GM19324 (cell line): Measurements from ENCODE around the gene ADGRB3.
"Not testable (repeated sequence)": the region's sequence is repeated elsewhere in the genome, so short reads cannot be mapped to it uniquely, and the experiment has no call there.

Experiments
- ATAC-seq: cut with Tn5 transposase; IDR thresholded peaks from one replicate; pipeline ENCODE4 v1.9.1; 2021; ENCODE audit warnings: mild to moderate bottlenecking, moderate library complexity; ENCODE audit not compliant: unreplicated experiment, low FRiP score

ADGRB3 gene

DNA sequence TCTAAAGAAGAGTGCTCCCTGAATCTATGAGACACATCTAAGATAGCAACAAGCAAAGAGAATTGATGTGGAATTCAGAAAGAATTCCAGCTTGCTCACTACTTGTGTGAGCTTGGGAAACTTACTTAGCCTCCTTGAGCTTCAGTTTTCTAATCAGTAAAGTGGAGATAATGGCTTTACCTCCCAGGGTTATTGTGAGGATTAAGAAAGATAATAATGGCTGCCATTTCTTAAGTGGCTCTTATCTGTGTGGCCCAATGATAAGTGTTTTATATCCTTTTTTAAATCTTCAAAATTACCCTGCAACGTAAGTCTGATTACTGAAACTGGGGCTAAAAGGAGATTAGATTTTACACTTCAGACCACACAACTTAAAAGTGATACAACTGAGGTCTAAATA, 743.2 kb downstream of the ADGRB3 start:
- no peak for ATAC-seq

DNA sequence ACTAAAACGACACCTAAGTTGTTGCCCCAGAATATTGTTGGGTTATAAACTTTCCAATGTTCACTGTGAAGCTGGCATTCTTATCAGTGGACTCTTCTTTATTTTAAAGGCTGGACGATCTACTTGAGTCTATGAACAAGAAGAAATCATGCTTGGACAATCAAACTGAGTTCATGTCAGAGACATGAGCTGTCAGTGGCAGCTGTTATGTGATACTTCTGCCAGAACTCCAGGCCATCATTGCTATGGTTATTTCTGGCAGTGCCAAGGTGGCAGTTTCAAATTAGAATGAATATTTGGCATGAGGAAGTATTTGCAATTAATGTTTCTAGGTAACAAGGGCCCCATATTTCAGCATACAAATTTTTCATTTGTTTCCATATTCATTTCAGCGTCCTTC, 744.4 kb downstream of the ADGRB3 start:
- ATAC-seq, result no peak

DNA sequence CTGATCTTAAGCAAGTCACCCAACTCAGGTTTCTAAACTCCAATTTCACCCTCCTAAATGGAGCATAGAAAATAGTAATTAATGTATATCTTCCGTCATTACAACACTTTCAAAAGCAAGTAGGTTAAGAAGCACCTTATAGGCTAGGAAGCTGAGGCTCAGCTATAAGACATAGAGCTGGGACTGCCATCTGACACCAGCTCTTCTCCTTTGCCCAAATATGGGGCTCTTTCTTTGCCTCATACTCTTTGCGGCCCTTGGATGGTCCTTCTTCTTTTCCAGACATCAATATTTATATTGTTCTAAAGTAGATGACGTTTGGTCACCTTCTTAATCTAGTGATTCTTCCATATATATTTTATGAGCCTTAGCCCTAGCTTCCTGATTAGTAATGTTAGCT, 748.5 kb downstream of the ADGRB3 start:
- no peak for ATAC-seq

DNA sequence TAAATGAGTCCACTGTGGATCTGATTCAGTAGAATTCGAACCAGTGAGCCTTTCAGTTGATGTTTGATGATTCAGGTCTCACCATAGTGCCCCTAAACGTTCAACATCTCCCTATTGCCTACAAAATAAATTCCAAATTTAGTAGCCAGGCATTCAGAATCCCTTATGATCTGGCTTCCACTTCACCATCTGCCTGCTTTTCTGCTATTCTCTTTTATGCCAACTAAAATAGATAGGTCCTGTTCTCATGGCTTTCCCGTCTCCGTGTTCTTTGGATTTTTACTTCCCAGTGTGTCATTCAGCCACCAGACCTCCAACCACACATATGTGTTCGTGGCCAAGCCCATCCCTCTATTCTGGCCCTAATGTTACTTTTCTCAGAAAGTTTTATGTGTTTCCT, 751.3 kb downstream of the ADGRB3 start:
- ATAC-seq, result no peak

DNA sequence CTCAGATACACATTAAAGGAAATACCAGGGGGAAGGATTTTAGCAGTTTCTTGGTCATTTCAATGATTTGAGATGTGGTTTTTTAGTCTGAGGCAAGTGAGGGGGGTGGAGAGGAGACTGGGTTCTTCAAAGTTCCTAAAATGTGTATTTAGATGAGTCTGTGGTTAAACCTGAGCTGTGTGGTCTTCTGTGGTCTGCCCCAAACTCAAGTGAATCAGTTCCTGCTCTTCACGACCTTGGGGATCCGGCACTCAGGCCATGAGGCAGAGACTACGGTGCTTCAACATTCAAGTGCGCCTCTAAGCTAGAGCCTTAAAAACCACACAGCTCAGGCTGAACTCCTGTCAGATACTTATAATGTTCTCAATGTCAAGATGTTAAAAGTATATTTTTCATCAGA, 755.0 kb downstream of the ADGRB3 start:
- no peak for ATAC-seq

DNA sequence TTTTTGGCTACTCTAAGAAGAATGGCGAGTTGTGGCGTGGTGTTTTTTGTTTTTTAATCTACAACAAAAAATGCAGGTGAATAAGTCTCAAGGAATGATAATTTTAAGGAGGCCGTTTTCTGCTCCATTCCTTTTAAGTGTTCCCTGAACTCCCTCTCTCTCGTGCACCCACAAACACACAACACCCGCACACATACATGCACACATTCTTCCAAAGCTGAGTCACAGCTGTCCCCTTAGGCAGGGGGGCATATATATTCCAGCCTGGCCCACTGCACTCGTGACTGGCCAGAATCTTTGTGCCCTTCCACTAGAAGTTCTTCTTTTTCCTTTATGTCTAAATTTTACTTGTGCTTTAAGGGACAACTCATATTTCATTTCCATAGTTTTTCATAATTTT, 756.0 kb downstream of the ADGRB3 start:
- ATAC-seq, result no peak

DNA sequence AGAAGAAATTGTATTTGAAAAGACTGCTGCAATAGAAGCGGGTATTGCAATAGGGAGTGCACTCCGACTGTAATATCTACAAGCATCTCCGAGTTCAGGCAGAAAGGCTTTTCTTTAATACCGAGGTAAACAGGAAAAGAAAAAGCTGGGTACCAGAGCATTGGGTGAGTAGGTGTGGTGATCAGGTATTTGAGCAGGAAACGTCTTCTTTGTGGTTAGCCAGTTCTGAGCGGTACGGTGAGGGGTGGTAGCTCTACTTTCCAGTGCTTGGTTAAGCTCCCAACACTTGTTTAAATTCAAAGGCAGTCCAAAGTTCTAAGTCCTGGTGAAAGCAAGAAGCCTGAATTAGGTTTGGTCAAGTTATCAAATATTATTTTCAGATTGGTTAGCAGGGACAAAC, 757.7 kb downstream of the ADGRB3 start:
- no peak for ATAC-seq

DNA sequence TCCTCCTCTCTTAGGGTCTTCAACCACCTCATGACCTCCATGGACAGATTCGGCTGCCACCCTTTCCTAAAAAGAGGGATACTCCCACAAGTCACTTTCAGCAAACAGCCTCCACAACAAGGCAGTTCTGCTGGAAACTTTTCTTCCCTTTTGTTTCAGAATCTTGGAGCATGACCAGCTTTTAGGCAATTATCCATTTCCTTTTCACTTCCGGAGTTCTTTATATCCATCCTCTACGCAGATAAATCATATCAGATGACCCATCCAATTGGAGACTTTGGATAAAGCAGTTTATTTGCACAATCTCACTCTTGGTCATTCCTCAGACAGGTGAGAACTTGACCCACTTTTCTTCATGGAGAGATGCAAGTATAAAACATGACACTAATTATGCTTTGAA, 763.2 kb downstream of the ADGRB3 start:
- no peak for ATAC-seq

DNA sequence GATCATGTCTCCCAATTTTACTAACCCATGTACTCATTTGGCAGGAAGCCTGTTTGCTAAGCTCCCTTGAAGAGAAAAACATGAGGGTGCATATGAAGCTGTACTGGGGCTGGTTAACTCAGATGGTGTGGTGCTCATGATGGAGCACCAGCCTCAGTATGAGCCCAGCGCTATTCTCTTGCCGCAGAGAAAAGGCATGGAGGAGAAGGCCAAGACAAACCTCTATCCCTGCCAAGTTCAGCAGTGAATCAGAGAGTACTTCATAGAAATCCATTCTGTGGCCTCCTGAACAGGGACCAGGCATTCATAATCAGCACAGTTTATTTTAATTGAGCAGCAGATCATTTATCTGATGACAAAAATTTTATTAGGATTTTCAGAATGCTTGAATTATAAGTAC, 763.6 kb downstream of the ADGRB3 start:
- no peak for ATAC-seq

DNA sequence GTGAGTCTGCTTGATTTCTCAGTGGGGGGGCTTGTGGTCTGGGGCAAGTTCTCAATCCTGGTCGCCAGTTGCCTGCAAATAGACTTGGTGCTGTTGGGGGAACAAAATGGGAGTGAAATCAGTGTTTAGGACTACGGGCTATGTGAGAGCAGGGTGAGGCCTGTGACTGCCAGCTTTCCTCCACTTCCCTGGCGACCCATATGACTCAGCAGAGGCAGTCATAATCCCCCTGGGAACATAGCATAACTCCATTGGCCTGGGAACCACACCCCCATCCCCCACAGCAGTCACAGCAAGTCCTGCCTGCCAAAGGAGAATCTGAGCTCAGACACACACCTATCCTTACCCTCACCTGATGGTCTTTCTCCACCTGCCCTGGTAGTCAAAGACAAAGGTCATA, 773.8 kb downstream of the ADGRB3 start:
- ATAC-seq, result no peak

DNA sequence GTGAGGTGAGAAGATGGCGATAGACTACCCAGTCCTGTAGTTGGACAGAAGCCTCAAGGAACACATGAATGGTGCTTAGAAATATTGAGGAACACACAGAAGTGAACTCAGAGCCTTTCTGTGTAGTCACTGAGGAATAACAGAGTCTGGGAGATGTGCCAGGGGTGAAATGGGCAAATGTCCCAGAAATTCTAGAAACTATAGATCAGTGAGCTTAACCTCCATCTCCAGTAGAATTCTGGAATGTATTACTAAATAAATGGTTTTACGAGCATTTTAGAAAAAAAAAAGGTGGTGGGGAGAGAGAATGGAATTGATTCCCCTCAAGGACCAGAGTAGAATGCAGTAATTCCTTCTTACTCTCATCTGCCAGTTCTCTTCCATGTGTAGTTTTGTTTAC, 781.7 kb downstream of the ADGRB3 start:
- ATAC-seq, result no peak

DNA sequence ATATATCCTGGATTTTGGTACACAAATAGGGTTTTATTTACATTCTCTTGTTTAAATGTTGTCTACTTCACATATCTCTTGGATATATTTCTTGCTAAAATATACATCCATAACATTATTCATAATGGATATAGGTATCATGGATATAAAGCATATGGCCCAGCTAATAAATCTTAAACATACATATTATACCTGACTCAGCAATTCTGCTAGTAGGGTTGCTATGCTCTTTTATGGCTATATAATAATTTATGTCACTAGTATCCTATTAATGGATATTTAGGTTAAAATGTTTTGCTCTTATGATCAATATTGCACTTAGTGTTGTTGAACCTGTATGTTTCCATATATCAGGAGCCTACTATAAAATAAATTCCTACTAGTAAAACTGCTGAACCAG, 786.2 kb downstream of the ADGRB3 start:
- no peak for ATAC-seq

DNA sequence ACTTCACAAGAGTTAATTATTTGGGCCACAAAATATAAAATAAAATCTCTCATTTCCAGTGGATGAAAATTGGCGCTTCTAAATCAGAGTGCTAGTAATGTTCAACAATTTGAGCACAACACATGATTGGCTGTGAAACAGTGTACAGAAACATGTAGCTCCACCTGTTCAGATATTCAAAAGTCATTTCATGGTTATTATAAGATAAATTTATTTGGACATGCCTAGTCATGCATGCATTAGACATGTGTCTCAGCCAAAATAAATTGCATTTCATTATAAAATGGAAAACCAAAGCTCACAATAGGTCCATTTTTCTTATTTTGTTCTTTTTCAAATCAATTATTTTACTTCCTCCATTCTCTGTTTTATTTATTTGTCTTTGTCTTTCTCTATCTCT, 786.9 kb downstream of the ADGRB3 start:
- ATAC-seq, result no peak

DNA sequence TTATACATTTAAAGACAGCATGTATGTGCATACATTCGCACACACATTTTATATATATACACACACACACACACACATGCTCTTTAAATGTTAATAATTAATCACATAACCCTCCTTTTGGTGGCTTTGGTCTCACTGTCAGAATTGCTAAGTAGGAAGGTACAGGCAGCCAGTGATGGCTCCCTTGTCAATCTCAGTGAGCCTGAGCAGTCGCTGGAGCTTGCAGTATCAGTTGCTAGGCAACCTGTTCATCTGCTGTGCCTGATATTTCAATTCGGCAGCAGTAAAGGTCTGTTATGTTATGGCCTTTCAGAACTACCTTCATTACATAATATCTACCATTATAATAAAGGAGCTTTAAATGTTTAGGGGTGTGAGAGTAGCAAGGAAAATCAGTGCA, 787.4 kb downstream of the ADGRB3 start:
- no peak for ATAC-seq

DNA sequence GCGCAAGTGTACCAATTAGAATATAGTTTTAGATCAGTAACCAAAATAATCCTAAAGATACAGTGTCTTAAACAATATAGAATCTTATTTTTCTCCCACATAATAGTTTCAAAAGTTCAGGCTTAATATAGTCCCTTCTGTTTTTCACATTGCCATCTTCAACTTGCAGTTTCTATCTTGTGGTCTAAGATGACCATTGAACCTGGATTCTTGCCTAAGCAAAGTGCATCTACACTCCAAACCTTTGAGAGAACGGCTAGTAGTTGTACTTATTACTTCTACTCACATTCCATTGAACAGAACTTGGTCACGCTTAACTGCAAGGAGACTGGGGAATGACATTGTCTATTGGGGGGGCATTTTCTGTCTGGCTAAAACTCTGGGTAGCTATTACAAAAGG, 788.7 kb downstream of the ADGRB3 start:
- ATAC-seq, result no peak

DNA sequence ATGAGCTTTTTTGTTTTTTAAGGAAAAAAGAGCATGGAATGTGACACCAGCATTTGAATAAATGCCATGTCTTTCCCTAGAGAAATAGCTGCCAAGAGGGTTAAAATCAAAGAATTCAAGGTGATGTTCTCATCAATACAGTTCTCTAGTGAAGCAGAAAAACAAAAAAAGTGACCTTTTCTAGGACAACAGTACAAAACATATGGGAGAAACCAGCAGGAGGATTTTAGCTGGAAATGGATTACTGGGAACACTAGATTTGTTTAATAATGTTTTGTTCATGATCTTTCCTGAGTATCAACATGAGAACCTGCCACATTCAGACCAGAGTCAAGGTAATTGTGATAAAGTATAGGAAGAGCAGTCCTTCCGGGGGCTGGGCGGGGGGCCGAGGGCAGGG, 789.5 kb downstream of the ADGRB3 start:
- ATAC-seq, result no peak

DNA sequence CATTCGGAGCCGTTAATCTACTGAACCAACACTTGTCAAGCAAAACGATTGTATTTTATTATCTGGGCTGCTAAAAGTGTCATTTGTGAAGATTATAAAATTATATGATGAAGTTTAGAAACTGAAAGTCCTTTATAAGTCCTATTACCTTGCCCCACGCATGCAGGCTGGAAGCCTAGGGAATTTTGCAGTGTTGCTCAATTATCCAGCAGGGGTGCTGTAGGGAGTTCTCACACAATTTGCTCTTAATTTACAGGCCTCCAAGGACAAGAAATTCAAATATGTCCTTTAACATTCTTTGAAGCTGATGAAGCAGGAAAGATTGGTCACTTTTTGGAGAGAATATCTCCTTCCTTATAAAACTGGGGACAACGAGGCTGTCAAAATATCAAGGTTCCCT, 792.8 kb downstream of the ADGRB3 start:
- ATAC-seq, result no peak

DNA sequence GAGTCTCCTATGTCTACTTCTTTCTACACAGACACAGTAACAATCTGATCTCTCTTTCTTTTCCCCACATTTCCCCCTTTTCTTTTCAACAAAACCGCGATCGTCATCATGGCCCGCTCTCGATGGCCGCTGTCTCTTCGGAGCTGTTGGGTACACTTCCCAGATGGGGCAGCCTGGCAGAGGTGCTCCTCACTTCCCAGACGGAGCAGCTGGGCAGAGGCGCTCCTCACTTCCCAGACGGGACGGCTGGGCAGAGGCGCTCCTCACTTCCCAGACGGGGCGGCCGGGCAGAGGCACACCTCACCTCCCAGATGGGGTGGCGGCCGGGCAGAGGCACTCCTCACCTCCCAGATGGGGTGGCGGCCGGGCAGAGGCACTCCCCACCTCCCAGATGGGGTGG, 797.1 kb downstream of the ADGRB3 start:
- not testable (repeated sequence) for ATAC-seq

DNA sequence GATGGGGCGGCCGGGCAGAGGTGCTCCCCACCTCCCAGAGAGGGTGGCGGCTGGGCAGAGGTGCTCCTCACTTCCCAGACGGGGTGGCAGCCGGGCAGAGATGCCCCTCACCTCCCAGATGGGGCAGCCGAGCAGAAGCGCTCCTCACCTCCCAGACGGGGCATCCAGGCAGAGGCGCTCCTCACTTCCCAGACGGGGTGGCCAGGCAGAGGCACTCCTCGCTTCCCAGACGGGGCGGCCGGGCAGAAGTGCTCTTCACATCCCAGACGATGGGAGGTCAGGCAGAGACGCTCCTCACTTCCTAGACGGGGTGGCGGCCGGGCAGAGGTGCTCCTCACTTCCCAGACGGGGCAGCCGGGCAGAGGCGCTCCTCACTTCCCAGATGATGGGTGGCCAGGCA, 798.0 kb downstream of the ADGRB3 start:
- ATAC-seq, result not testable (repeated sequence)

DNA sequence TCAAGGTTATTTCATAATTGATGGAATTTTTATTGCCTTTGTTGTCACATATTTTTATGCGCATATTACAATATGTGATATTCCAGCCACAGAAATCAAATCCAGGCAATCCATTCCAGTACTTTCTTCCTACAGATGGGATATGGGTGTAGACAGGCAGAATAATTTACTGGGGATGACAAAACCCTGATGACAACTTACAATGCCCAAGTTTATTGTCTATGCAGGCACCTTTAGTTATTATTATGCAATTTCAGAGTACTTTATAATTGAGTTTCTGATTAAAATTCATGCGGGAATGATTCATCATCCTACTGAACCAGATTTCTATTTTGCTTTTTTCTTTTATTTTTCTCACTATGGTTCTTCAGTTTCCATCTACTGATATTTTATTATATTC, 803.0 kb downstream of the ADGRB3 start:
- no peak for ATAC-seq
